ENCODE results near the gene CD40.

DNA sequence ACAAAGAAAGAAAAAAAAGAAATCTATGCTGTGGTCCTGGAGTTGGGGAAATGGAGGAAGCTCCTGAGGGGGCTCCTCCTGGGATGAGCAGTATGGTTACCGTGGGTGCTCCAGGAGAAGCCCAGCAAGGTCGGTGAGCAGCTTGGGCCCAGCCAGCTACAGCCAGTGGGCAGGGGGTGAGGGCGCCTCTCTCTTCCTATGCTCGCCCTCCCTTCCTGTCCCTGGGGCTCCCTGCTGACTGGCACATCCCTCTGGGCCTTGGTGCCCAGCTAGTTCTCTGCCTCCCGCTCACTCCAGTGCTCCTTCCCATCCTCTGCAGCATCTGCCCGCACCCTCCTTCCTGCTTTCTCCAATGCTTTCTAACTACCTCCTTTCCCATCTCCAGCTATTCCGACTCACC, 16.6 kb downstream of the CD40 start:
- TF ChIP-seq CHD1 (IDR thresholded peaks at IDR 0.05; ENCODE audit: low read depth, low read length) (no peak), JUN (IDR thresholded peaks at IDR 0.05; ENCODE audit: low read depth, low read length) (no peak), TBP (IDR thresholded peaks at IDR 0.05; ENCODE audit: low read depth, low read length) (no peak), RAD21 (IDR thresholded peaks at IDR 0.05 in 1 of 2, conservative IDR thresholded peaks at IDR 0.05 in 1 of 2; ENCODE audit: low read depth in 2 of 2, low read length in 2 of 2) (no peak), RBBP5 (IDR thresholded peaks at IDR 0.05; ENCODE audit: borderline replicate concordance, low read depth, low read length) (no peak), POLR2AphosphoS5 (IDR thresholded peaks at IDR 0.05; ENCODE audit: low read depth, low read length) (no peak), TEAD4 (IDR thresholded peaks at IDR 0.05; ENCODE audit: low read depth, low read length) (no peak), POLR2A (IDR thresholded peaks at IDR 0.05; ENCODE audit: control extremely low read depth in 1 of 2, low read depth in 2 of 2, low read length in 2 of 2) (no peak), SAP30 (IDR thresholded peaks at IDR 0.05; ENCODE audit: insufficient read depth, insufficient replicate concordance, low read length) (no peak), NRF1 (IDR thresholded peaks at IDR 0.05; ENCODE audit: low read depth, low read length) (no peak), SIX5 (IDR thresholded peaks at IDR 0.05; ENCODE audit: low read depth, low read length) (no peak), CBX8 (IDR thresholded peaks at IDR 0.05; ENCODE audit: borderline replicate concordance, low read depth, low read length) (no peak), HDAC6 (IDR thresholded peaks at IDR 0.05; ENCODE audit: low read depth, low read length) (no peak)
- TF ChIP-seq, protein P1, sequence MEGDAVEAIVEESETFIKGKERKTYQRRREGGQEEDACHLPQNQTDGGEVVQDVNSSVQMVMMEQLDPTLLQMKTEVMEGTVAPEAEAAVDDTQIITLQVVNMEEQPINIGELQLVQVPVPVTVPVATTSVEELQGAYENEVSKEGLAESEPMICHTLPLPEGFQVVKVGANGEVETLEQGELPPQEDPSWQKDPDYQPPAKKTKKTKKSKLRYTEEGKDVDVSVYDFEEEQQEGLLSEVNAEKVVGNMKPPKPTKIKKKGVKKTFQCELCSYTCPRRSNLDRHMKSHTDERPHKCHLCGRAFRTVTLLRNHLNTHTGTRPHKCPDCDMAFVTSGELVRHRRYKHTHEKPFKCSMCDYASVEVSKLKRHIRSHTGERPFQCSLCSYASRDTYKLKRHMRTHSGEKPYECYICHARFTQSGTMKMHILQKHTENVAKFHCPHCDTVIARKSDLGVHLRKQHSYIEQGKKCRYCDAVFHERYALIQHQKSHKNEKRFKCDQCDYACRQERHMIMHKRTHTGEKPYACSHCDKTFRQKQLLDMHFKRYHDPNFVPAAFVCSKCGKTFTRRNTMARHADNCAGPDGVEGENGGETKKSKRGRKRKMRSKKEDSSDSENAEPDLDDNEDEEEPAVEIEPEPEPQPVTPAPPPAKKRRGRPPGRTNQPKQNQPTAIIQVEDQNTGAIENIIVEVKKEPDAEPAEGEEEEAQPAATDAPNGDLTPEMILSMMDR (IDR thresholded peaks at IDR 0.05; ENCODE audit: control extremely low read depth in 1 of 3, insufficient read depth in 1 of 3, low read depth in 1 of 3, low read length in 3 of 3) = no peak

Data from H1 (cell line).